WTC11 (cell line): ENCODE measurements around the gene RNF215. TPM values are rescaled to one million over a fixed set of nuclear protein-coding genes. Genes with fewer than 3 reads are reported as not detected.

ENCODE experiments used
- ATAC-seq: fragments of 200-7000 bp; cut with Tn5 transposase; 2 replicates; pipeline ENCODE4 v1.10.0; 2021; ENCODE audit warnings: mild to moderate bottlenecking, moderate library complexity
- CTCF ChIA-PET: fragments of 300-600 bp; sonication (Branson Sonifier 250); formaldehyde crosslinking; loops from one replicate; lab custom pipeline; 2021; ENCODE audit warnings: antibody characterized with exemption; lab: Charles Lee
- POLR2A ChIA-PET: fragments of 350-600 bp; sonication (Branson Sonifier 250); formaldehyde crosslinking; loops from one replicate; lab custom pipeline; 2021; ENCODE audit warnings: antibody characterized with exemption; lab: Charles Lee
- DNase-seq: peaks from one replicate; pipeline ENCODE4 v3.0.0; 2021; ENCODE audit warnings: low spot score
- H3K27ac Mint-ChIP-seq: 2 replicates; pipeline ENCODE4 v1.8.0; 2021; ENCODE audit warnings: mixed read lengths
- H3K27me3 Mint-ChIP-seq: 2 replicates; pipeline ENCODE4 v1.8.0; 2021; ENCODE audit warnings: low read depth, mild to moderate bottlenecking, moderate library complexity, mixed read lengths
- H3K36me3 Mint-ChIP-seq: 2 replicates; pipeline ENCODE4 v1.8.0; 2021; ENCODE audit warnings: mixed read lengths
- H3K4me1 Mint-ChIP-seq: 2 replicates; pipeline ENCODE4 v1.8.0; 2022; ENCODE audit warnings: mixed read lengths
- H3K4me3 Mint-ChIP-seq: 2 replicates; pipeline ENCODE4 v1.8.0; 2021; ENCODE audit warnings: mild to moderate bottlenecking, moderate library complexity, mixed read lengths
- H3K9me3 Mint-ChIP-seq: 2 replicates; pipeline ENCODE4 v1.8.0; 2021; ENCODE audit warnings: mixed read lengths
- AFF4 ChIP-seq: sonication (generic); formaldehyde crosslinking; IDR thresholded peaks from 2 replicates; pipeline ENCODE4 v1.8.1; 2023; ENCODE audit warnings: mild to moderate bottlenecking, missing genetic modification reagents, borderline replicate concordance
- ATF2 ChIP-seq: sonication (generic); formaldehyde crosslinking; IDR thresholded peaks from 2 replicates; pipeline ENCODE4 v1.8.1; 2022; ENCODE audit warnings: low read depth, missing genetic modification reagents, borderline replicate concordance
- ATF3 ChIP-seq: sonication (generic); formaldehyde crosslinking; conservative IDR thresholded peaks from 2 replicates; pipeline ENCODE4 v1.8.1; 2022; ENCODE audit warnings: mild to moderate bottlenecking, missing genetic modification reagents
- CREM ChIP-seq: sonication (generic); formaldehyde crosslinking; IDR thresholded peaks from 2 replicates; pipeline ENCODE4 v1.8.1; 2022; ENCODE audit warnings: mild to moderate bottlenecking, missing genetic modification reagents, moderate library complexity
- EMX1 ChIP-seq: fragments of 250-450 bp; sonication (Bioruptor Pico); IDR thresholded peaks from 2 replicates; pipeline ENCODE4 v1.8.0; 2021; ENCODE audit warnings: mild to moderate bottlenecking
- ERG ChIP-seq: fragments of 250-450 bp; sonication (Bioruptor Pico); IDR thresholded peaks from 2 replicates; pipeline ENCODE4 v1.8.0; 2021; ENCODE audit warnings: mild to moderate bottlenecking
- FOXJ3 ChIP-seq: sonication (generic); formaldehyde crosslinking; IDR thresholded peaks from 2 replicates; pipeline ENCODE4 v1.9.0; 2021; ENCODE audit warnings: missing genetic modification reagents, mild to moderate bottlenecking, borderline replicate concordance
- HMGA2 ChIP-seq: fragments of 250-450 bp; sonication (Bioruptor Pico); IDR thresholded peaks from 2 replicates; pipeline ENCODE4 v1.4.0; 2021; ENCODE audit warnings: mild to moderate bottlenecking, moderate library complexity
- IRF2 ChIP-seq: sonication (generic); formaldehyde crosslinking; IDR thresholded peaks from 2 replicates; pipeline ENCODE4 v1.8.0; 2022; ENCODE audit warnings: low read depth, missing genetic modification reagents, borderline replicate concordance
- JAZF1 ChIP-seq: fragments of 250-450 bp; sonication (Bioruptor Pico); IDR thresholded peaks from 2 replicates; pipeline ENCODE4 v1.9.0; 2021; ENCODE audit warnings: moderate library complexity, mild to moderate bottlenecking, inconsistent platforms
- KAT7 ChIP-seq: sonication (generic); formaldehyde crosslinking; IDR thresholded peaks from 2 replicates; pipeline ENCODE4 v1.8.1; 2023; ENCODE audit warnings: missing genetic modification reagents, mild to moderate bottlenecking, borderline replicate concordance
- MXD4 ChIP-seq: fragments of 250-450 bp; sonication (Bioruptor Pico); IDR thresholded peaks from 2 replicates; pipeline ENCODE4 v1.8.0; 2021; ENCODE audit warnings: mild to moderate bottlenecking, moderate library complexity, borderline replicate concordance
- MYBL2 ChIP-seq: sonication (generic); formaldehyde crosslinking; IDR thresholded peaks from 2 replicates; pipeline ENCODE4 v1.8.1; 2023; ENCODE audit warnings: mild to moderate bottlenecking, moderate library complexity, missing genetic modification reagents
- PRDM15 ChIP-seq: sonication (generic); formaldehyde crosslinking; IDR thresholded peaks from 2 replicates; pipeline ENCODE4 v1.8.0; 2022; ENCODE audit warnings: missing genetic modification reagents
- USF2 ChIP-seq: sonication (generic); formaldehyde crosslinking; IDR thresholded peaks from 2 replicates; pipeline ENCODE4 v1.8.1; 2023; ENCODE audit warnings: mild to moderate bottlenecking, missing genetic modification reagents, moderate library complexity
- ZBTB43 ChIP-seq: sonication (generic); formaldehyde crosslinking; IDR thresholded peaks from 2 replicates; pipeline ENCODE4 v1.8.1; 2023; ENCODE audit warnings: mild to moderate bottlenecking, missing genetic modification reagents
- ZNF232 ChIP-seq: sonication (generic); formaldehyde crosslinking; IDR thresholded peaks from 2 replicates; pipeline ENCODE4 v1.8.0; 2022; ENCODE audit warnings: mild to moderate bottlenecking, missing genetic modification reagents
- ZNF263 ChIP-seq: sonication (generic); formaldehyde crosslinking; IDR thresholded peaks from 2 replicates; pipeline ENCODE4 v1.8.1; 2022; ENCODE audit warnings: low read depth, mild to moderate bottlenecking, moderate library complexity, missing genetic modification reagents
- ZNF423 ChIP-seq: fragments of 250-450 bp; sonication (Bioruptor Pico); IDR thresholded peaks from 2 replicates; pipeline ENCODE4 v2.1.2; 2022; ENCODE audit warnings: mild to moderate bottlenecking, moderate library complexity
- ZNF425 ChIP-seq: fragments of 250-450 bp; sonication (Bioruptor Pico); conservative IDR thresholded peaks from 2 replicates; pipeline ENCODE4 v1.9.0; 2021; ENCODE audit warnings: mild to moderate bottlenecking
- total RNA-seq: library from RNA; stranded (reverse); gene quantifications from 3 replicates; pipeline ENCODE4 v1.2.3, GENCODE V29; 2021

The RNF215 gene
- total RNA-seq, 1 experiment from 2014 or later = 25.4 TPM

- TF ChIP-seq ZNF425 (CRISPR knock-in tag) (no peak), CREM (CRISPR knock-in tag) (no peak), MXD4 (no peak), FOXJ3 (no peak)
- TF ChIP-seq, all 79 proteins: peak for 0
Observed at GRCh38 chr22:30400159-30400558, 12.9 kb upstream of the RNF215 start (continued).

- Mint-ChIP-seq H3K4me1 (peaks cover 27% of the 10 kb centered on the region), H3K27ac (no peak overlapping the region), H3K9me3 (no peaks in the 10 kb centered on the region), H3K4me3 (no peak overlapping the region), H3K36me3 (no peaks in the 10 kb centered on the region), H3K27me3 (peaks cover 58% of the 10 kb centered on the region)
- ChIA-PET CTCF (interaction anchor here (1.1 kb wide), 1 partner anchor 12 kb away, joined by 5 read pairs; the partner anchor contains the start of gene RNF215), POLR2A (no interaction called here)
- no peak for TF ChIP-seq MYBL2 (CRISPR knock-in tag)
- TF ChIP-seq EMX1 (CRISPR knock-in tag) = no peak
- TF ChIP-seq JAZF1 (CRISPR knock-in tag) = no peak
- no peak for TF ChIP-seq ERG (CRISPR knock-in tag)
- TF ChIP-seq AFF4 (CRISPR knock-in tag) = no peak
- TF ChIP-seq ZBTB43 (CRISPR knock-in tag) = no peak
- no peak for TF ChIP-seq IRF2 (CRISPR knock-in tag)
- TF ChIP-seq USF2 = no peak
- no peak for TF ChIP-seq ZNF232 (CRISPR knock-in tag)
- no peak for TF ChIP-seq KAT7 (CRISPR knock-in tag)
- no peak for TF ChIP-seq ZNF423 (CRISPR knock-in tag)
- TF ChIP-seq MXD4 = no peak
- TF ChIP-seq ZNF263 (CRISPR knock-in tag) = no peak
- no peak for TF ChIP-seq ATF2 (CRISPR knock-in tag)
- TF ChIP-seq HMGA2 (CRISPR knock-in tag) = no peak
- no peak for TF ChIP-seq ATF3 (CRISPR knock-in tag)
- TF ChIP-seq PRDM15 (CRISPR knock-in tag) = no peak
- ATAC-seq = no peak
- DNase-seq = no peak
Observed at GRCh38 chr22:30399718-30400117, 12.5 kb upstream of the RNF215 start.
